Liver (tissue), 9 donors: ENCODE data around the gene TRAIP. TPM values are rescaled to one million over a fixed set of nuclear protein-coding genes. Genes with fewer than 3 reads are reported as not detected.

Source experiments
- DNase-seq: peaks from one replicate; pipeline ENCODE4 v3.0.0-alpha.2; 2017; ENCODE audit warnings: low spot score
- H3K27ac ChIP-seq, 2 donors: one replicate each; pipeline ENCODE4 v1.7.0; 2013; ENCODE audit warnings: inconsistent platforms in 2 of 2, low read length in 2 of 2, control low read depth in 1 of 2, low read depth in 1 of 2, mild to moderate bottlenecking in 1 of 2
- H3K27me3 ChIP-seq, 4 donors: one replicate each; pipeline versions ENCODE4 v1.6.1 to v1.7.0; 2013; ENCODE audit warnings: low read length in 3 of 4, inconsistent platforms in 1 of 4, mild to moderate bottlenecking in 1 of 4, moderate library complexity in 1 of 4; ENCODE audit not compliant: control insufficient read depth in 4 of 4, insufficient read depth in 4 of 4
- H3K36me3 ChIP-seq, 4 donors: one replicate each; pipeline versions ENCODE4 v1.6.1 to v1.7.0; 2013; ENCODE audit warnings: low read length in 3 of 4, mild to moderate bottlenecking in 3 of 4, low read depth in 1 of 4, moderate library complexity in 1 of 4; ENCODE audit not compliant: control insufficient read depth in 4 of 4, insufficient read depth in 3 of 4
- H3K4me1 ChIP-seq, 4 donors: one replicate each; pipeline versions ENCODE4 v1.6.1 to v1.7.0; 2013; ENCODE audit warnings: low read length in 3 of 4, mild to moderate bottlenecking in 3 of 4, moderate library complexity in 1 of 4; ENCODE audit not compliant: control insufficient read depth in 4 of 4, insufficient read depth in 4 of 4
- H3K4me3 ChIP-seq, 3 donors: one replicate each; pipeline versions ENCODE4 v1.6.1 to v1.7.0; 2013; ENCODE audit warnings: low read length in 3 of 3, control low read depth in 1 of 3, low read depth in 1 of 3, mild to moderate bottlenecking in 1 of 3
- H3K9ac ChIP-seq, 2 donors: one replicate each; pipeline ENCODE4 v1.7.0; 2013; ENCODE audit warnings: low read length in 2 of 2, mild to moderate bottlenecking in 2 of 2, moderate library complexity in 2 of 2, control low read depth in 1 of 2, low read depth in 1 of 2
- H3K9me3 ChIP-seq, 4 donors: one replicate each; pipeline versions ENCODE4 v1.6.1 to v1.7.0; 2013; ENCODE audit warnings: low read length in 3 of 4; ENCODE audit not compliant: control insufficient read depth in 4 of 4
- ATF3 ChIP-seq: IDR thresholded peaks from 2 replicates; pipeline ENCODE4 v1.6.1; 2016; ENCODE audit warnings: antibody characterized with exemption
- CTCF ChIP-seq: fragments of 150-350 bp; IDR thresholded peaks from 2 replicates; pipeline ENCODE4 v1.5.1; 2017; ENCODE audit warnings: improper control_type of control experiment, low read depth, low read length; ENCODE audit not compliant: missing input control
- EGR1 ChIP-seq, 2 donors: IDR thresholded peaks; 2 replicates each; pipeline ENCODE4 v1.6.1; 2016 to 2018; ENCODE audit warnings: antibody characterized with exemption in 2 of 2, low read depth in 2 of 2
- FOXA1 ChIP-seq: IDR thresholded peaks from 2 replicates; pipeline ENCODE4 v1.6.1; 2016; ENCODE audit warnings: antibody characterized with exemption
- FOXA2 ChIP-seq: IDR thresholded peaks from 2 replicates; pipeline ENCODE4 v1.6.1; 2016; ENCODE audit warnings: antibody characterized with exemption
- GABPA ChIP-seq, 2 donors: IDR thresholded peaks in 1 of 2; conservative IDR thresholded peaks in 1 of 2; 2 replicates each; pipeline ENCODE4 v1.6.1; 2016; ENCODE audit warnings: antibody characterized with exemption in 2 of 2, mild to moderate bottlenecking in 1 of 2, moderate library complexity in 1 of 2
- HNF4A ChIP-seq, 2 donors: conservative IDR thresholded peaks; 2 replicates each; pipeline ENCODE4 v1.6.1; 2016; ENCODE audit warnings: antibody characterized with exemption in 2 of 2, mild to moderate bottlenecking in 2 of 2
- HNF4G ChIP-seq: IDR thresholded peaks from 2 replicates; pipeline ENCODE4 v1.6.1; 2016; ENCODE audit warnings: antibody characterized with exemption
- JUND ChIP-seq, 2 donors: IDR thresholded peaks; 2 replicates each; pipeline ENCODE4 v1.6.1; 2016; ENCODE audit warnings: antibody characterized with exemption in 2 of 2
- MAX ChIP-seq: IDR thresholded peaks from 2 replicates; pipeline ENCODE4 v1.6.1; 2016; ENCODE audit warnings: antibody characterized with exemption
- NR2F2 ChIP-seq: IDR thresholded peaks from 2 replicates; pipeline ENCODE4 v1.6.1; 2016; ENCODE audit warnings: antibody characterized with exemption
- RAD21 ChIP-seq, 2 donors: IDR thresholded peaks; 2 replicates each; pipeline ENCODE4 v1.6.1; 2016; ENCODE audit warnings: antibody characterized with exemption in 2 of 2, mild to moderate bottlenecking in 2 of 2
- REST ChIP-seq: IDR thresholded peaks from 2 replicates; pipeline ENCODE4 v1.6.1; 2016; ENCODE audit warnings: antibody characterized with exemption, mild to moderate bottlenecking
- RXRA ChIP-seq, 2 donors: IDR thresholded peaks; 2 replicates each; pipeline ENCODE4 v1.6.1; 2017 to 2018; ENCODE audit warnings: antibody characterized with exemption in 2 of 2, mild to moderate bottlenecking in 1 of 2
- SP1 ChIP-seq: IDR thresholded peaks from 2 replicates; pipeline ENCODE4 v1.6.1; 2018; ENCODE audit warnings: antibody characterized with exemption, mild to moderate bottlenecking
- TAF1 ChIP-seq: conservative IDR thresholded peaks from 2 replicates; pipeline ENCODE4 v1.6.1; 2016; ENCODE audit warnings: antibody characterized with exemption, mild to moderate bottlenecking
- YY1 ChIP-seq: IDR thresholded peaks from 2 replicates; pipeline ENCODE4 v1.6.1; 2016; ENCODE audit warnings: antibody characterized with exemption, mild to moderate bottlenecking
- ZBTB33 ChIP-seq: IDR thresholded peaks from 2 replicates; pipeline ENCODE4 v1.6.1; 2016; ENCODE audit warnings: antibody characterized with exemption
- WGBS: extraction: QIAGEN DNeasy Blood & Tissue Kit; methylation state at CpG from one replicate; pipeline ENCODE4 v1.1.7; 2013; 5-methylcytosine and 5-hydroxymethylcytosine counted together
- polyA plus RNA-seq, 2 donors: library from polyadenylated mRNA; stranded (reverse) in 1 of 2; unstranded in 1 of 2; fragments of 200-250 nt in 1 of 2; fragments of >200 nt in 1 of 2; fragmentation: Nextera tagmentation in 1 of 2; extraction: Ambion mirVana in 1 of 2; gene quantifications; one replicate each; pipeline versions ENCODE4 v1.2.1 to v1.2.3, GENCODE V29; 2013 to 2015
- total RNA-seq, 2 donors: library from RNA; depleted of rRNA; stranded (reverse); fragments of >200 nt; gene quantifications; one replicate each; pipeline ENCODE4 v1.2.3, GENCODE V29; 2014
- donor health status: healthy.
- donor health status: healthy.
- donor health status: healthy.
- donor health status: healthy.
- donor health status: healthy.

The TRAIP gene
- total and polyA plus RNA-seq, 4 donors = 0.42 to 7.9 (median 0.64) TPM

- TF ChIP-seq REST (no peak), MAX (no peak)
Measured at GRCh38 chr3:49787182-49787464, 69.2 kb downstream of the TRAIP start (continued).

GRCh38 chr3:49786357-49787181 lies 69.8 kb downstream of the TRAIP start, which contains the start of gene IP6K1:
TSS of gene IP6K1 (minus strand) at chr3:49786542. CDS start at chr3:49748040, 38,502 bp downstream.
- TF ChIP-seq NR2F2 = no peak
- no peak for TF ChIP-seq FOXA2
- TF ChIP-seq ZBTB33 = no peak
- TF ChIP-seq ATF3 = no peak
- no peak for TF ChIP-seq HNF4A (conservative IDR thresholded peaks at IDR 0.05)
- TF ChIP-seq SP1 = peak; percentile 94
- TF ChIP-seq TAF1 = no peak
- TF ChIP-seq CTCF = no peak
- peak; percentile 74 for TF ChIP-seq MAX
- no peak for TF ChIP-seq FOXA1
- TF ChIP-seq RXRA (IDR thresholded peaks at IDR 0.05) = no peak
- TF ChIP-seq EGR1 (IDR thresholded peaks at IDR 0.05; ENCODE audit: low read depth in 2 of 2) = peak in 1 of 2 donors; percentile 78
- TF ChIP-seq HNF4G = no peak
- peak; percentile 99 for TF ChIP-seq YY1
- no peak for TF ChIP-seq JUND (IDR thresholded peaks at IDR 0.05)
- TF ChIP-seq RAD21 (IDR thresholded peaks at IDR 0.05) = no peak
- peak in 1 of 2 donors; percentile 74 for TF ChIP-seq GABPA (IDR thresholded peaks at IDR 0.05 in 1 of 2, conservative IDR thresholded peaks at IDR 0.05 in 1 of 2)
- no peak for TF ChIP-seq REST
- peak within 1 kb of the TSS; percentile 68 to 95 for H3K9ac ChIP-seq
- peaks cover 0 to 3% (median under 1%) of the 10 kb centered on the region in 4 donors for H3K36me3 ChIP-seq
- DNase-seq = peak; percentile 99
- H3K27ac ChIP-seq = peak within 1 kb of the TSS; percentile 72 to 92
- peaks cover under 1 to 16% (median 9%) of the 10 kb centered on the region in 4 donors for H3K4me1 ChIP-seq
- peak within 1 kb of the TSS; percentile 82 to 96 (median 86) for H3K4me3 ChIP-seq
- 5% methylated on average over 55 of the region's 55 CpGs for WGBS
- no peaks in the 10 kb centered on the region for H3K27me3 ChIP-seq
- no peaks in the 10 kb centered on the region for H3K9me3 ChIP-seq
